Activated naive CD4-positive, alpha-beta T cell treated with anti-CD3 and anti-CD28 coated beads, Interleukin-2, amount 50 U/mL, for 72 hours (primary cell): ENCODE data around the gene FBXO11. TPM values are rescaled to one million over a fixed set of nuclear protein-coding genes. Genes with fewer than 3 reads are reported as not detected.
"Not testable (repeated sequence)": the region's sequence is repeated elsewhere in the genome, so short reads cannot be mapped to it uniquely, and the experiment has no call there.

ENCODE experiments used
- ATAC-seq, 2 donors: fragments of 150-1000 bp; cut with Tn5 transposase; 2 replicates each; pipeline ENCODE4 v1.10.0; 2021; ENCODE audit warnings: mild to moderate bottlenecking in 2 of 2, moderate library complexity in 2 of 2
- DNase-seq, 2 donors: peaks; one replicate each; pipeline ENCODE4 v3.0.0; 2021 to 2022; ENCODE audit warnings: low spot score in 2 of 2
- H3K27ac Mint-ChIP-seq, 2 donors: one replicate each; pipeline ENCODE4 v1.8.0; 2022; ENCODE audit warnings: mild to moderate bottlenecking in 2 of 2, mixed read lengths in 2 of 2
- H3K36me3 Mint-ChIP-seq, 2 donors: one replicate each; pipeline ENCODE4 v1.8.0; 2022; ENCODE audit warnings: mixed read lengths in 2 of 2
- H3K9me3 Mint-ChIP-seq, 2 donors: one replicate each; pipeline ENCODE4 v1.8.0; 2022; ENCODE audit warnings: mixed read lengths in 2 of 2
- total RNA-seq, 2 donors: library from RNA; stranded (reverse); gene quantifications; one replicate each; pipeline ENCODE4 v1.2.3, GENCODE V29; 2022

The FBXO11 gene
- total RNA-seq, 2 donors from 2014 or later = 42.2 to 54.2 TPM

DNA sequence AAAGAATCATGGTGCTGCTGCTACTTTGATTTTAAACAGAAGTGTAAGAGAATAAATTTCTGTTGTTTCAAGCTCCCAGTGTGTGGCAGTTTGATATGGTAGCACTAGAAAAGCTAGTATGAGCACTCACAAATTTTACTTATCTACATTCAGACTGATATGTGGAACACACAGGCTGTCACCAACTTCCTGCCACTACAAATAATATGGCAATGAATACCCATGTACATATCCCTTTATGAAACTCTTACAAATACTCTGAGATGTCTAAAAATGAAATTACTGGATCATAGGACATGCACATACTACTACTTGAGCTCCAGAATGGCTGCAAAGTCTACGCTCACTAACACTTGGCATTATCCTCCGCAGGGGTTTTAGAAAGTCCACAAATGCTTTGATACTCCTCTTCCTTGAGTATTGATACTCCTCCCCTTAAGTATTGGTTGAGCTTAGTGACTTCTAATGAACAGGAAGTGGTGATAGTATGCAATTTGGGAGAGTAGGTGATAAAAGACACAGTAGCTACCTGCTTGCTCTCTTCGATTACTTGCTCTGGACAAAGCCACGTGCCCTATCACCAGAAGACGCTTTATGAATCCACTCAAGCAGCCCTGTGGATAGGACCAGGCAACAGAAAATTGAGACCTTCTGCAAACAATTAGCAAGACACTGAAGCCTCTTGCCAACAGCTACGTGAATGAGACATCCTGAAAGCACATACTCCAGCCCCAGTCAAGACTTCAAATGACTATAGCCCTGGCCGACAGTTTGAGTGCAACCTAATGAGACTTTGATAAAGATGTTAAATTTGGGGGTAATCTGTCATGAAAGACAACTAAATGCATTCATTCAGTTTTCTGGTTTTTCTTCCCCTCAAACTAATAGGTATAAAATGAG is 35.4 kb downstream of the FBXO11 start:
- Mint-ChIP-seq H3K27ac (no peak overlapping the region), H3K9me3 (no peaks in the 10 kb centered on the region), H3K36me3 (peaks cover 0 to 31% of the 10 kb centered on the region in 2 donors)
- no peak for DNase-seq
- peak; percentile 59 to 83 for ATAC-seq

DNA sequence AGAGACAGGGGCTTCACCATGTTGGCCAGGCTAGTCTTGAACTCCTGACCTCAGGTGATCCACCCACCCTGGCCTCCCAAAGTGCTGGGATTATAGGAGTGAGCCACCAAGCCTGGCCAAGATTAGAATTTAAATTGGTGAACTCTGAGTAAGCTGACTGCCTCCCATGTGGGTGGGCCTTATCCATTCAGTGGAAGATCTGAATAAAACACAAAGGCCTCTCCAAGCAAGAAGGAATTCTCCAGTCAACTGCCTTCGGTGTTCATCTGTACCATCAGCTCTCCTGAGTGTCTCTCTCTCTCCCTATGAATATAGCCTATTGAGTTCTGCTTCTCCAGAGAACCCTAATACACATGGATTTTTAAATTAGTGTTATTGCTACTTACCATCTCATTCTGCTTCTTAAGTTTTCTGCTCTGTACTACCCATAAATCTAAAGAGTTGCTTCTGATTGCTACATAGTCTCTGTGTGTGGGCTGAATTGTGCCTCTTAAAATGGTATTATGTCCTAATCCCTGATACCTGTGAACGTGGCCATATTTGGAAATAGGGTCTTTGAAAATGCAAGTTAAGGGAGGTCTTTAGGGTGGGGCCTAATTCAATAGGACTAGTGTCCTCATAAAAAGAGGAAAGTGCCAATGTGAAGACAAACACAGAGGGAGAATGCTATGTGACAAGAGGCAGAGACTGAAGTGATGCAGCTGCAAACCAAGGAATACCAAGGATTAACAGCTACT is 36.3 kb downstream of the FBXO11 start:
- no peak for ATAC-seq
- peaks cover 0 to 31% of the 10 kb centered on the region in 2 donors for H3K36me3 Mint-ChIP-seq

DNA sequence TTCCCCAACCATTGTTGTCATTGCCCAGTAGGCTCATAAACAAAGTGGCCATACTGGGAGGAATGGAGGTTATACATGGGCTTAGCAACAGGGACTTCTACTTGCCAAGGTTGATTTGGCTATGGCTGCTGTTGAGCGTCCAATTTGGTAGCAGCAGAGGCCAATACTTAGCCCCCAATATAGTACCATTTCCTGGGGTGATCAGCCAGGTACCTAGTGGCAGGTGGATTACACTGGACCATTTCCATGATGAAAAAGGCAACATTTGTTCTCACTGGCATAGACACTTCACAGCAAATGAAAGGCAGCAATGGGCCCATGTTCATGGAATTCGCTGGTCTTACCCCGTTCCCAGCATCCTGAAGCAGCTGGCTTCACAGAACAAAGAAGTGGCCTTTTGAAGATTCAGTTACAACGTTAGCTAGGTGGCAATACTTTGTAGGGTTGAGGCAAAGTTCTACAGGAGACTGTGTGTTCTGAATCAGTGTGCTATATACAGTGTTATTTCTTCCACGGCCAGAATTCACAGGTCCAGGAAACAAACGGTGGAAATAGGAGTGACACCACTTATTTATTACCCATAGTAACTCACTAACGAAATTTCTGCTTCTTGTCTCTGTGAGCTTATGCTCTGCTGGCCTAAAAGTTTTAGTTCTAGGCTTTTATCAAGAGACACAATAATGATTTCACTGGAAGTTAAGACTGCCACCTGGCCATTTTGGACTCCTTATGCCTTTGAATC is 37.5 kb downstream of the FBXO11 start:
- ATAC-seq (no peak), DNase-seq (no peak)
- H3K9me3 Mint-ChIP-seq = no peaks in the 10 kb centered on the region
- no peak overlapping the region for H3K27ac Mint-ChIP-seq
- peaks cover 0 to 31% of the 10 kb centered on the region in 2 donors for H3K36me3 Mint-ChIP-seq

More for the DNA sequence above, 36.3 kb downstream of the FBXO11 start:
- no peak for DNase-seq
- H3K27ac Mint-ChIP-seq = peak overlapping the region in 1 of 2 donors; percentile 37
- no peaks in the 10 kb centered on the region for H3K9me3 Mint-ChIP-seq

DNA sequence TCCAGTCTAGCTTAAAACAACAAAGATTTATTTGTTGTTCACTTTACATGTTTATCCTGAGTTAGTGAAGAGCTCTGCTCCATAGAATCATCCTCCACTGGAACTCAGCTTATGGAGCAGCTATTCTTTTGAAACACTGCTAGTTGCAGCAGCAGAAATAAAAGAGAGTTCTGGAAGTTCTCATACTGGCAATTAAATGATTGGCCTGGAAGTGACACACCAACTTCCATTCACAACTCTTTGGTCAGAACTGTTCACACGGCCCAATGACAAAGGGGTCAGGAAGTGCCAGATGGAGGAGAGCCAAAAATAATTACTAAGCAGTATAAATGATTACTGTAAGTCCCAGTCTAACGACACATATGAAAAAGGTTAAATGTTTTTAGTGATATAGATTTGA is 39.1 kb downstream of the FBXO11 start:
- ATAC-seq (peak in 1 of 2 donors; percentile 50), DNase-seq (no peak)
- Mint-ChIP-seq H3K9me3 (no peaks in the 10 kb centered on the region), H3K36me3 (peaks cover 0 to 31% of the 10 kb centered on the region in 2 donors), H3K27ac (peak overlapping the region in 1 of 2 donors; percentile 11)

DNA sequence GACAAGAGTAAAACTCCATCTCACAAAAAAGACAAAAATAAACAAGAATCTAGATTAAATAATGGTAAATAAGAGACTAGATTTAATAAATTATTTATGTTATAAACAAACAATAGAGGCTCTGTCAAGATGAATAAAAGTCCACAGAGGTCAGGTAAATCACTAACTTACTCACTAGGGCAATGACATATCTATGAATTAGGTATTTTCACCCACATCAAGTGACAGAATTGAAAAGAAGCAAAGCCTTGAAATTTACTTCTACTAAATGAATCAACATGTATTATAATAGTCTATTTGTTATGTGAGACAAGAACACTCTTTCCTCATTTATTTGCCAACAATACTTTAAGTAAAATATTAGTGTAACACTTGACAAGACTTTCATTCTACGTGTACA is 41.7 kb downstream of the FBXO11 start:
- H3K36me3 Mint-ChIP-seq = peaks cover 0 to 18% of the 10 kb centered on the region in 2 donors
- H3K9me3 Mint-ChIP-seq = no peaks in the 10 kb centered on the region
- H3K27ac Mint-ChIP-seq = no peak overlapping the region
- ATAC-seq (peak in 1 of 2 donors; percentile 22), DNase-seq (no peak)

DNA sequence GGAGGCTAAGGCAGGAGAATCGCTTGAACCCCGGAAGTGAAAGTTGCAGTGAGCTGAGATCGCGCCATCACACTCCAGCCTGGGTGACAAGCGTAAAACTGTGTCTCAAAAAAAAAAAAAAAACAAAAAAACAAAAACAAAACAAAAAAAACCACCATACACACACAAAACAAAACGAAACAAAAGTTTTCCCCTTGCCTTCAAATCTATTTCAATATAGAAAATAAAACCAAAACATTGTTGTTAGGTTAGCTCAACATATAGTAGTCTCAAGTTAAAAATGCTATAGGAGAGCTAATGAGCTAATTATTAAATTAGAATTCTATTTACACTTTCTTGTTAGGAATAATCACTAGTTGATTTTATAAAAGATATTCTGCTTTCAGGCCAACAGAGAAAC is 43.3 kb downstream of the FBXO11 start:
- H3K27ac Mint-ChIP-seq = no peak overlapping the region
- DNase-seq (no peak), ATAC-seq (no peak)
- no peaks in the 10 kb centered on the region for H3K9me3 Mint-ChIP-seq
- peaks cover 0 to 7% of the 10 kb centered on the region in 2 donors for H3K36me3 Mint-ChIP-seq

DNA sequence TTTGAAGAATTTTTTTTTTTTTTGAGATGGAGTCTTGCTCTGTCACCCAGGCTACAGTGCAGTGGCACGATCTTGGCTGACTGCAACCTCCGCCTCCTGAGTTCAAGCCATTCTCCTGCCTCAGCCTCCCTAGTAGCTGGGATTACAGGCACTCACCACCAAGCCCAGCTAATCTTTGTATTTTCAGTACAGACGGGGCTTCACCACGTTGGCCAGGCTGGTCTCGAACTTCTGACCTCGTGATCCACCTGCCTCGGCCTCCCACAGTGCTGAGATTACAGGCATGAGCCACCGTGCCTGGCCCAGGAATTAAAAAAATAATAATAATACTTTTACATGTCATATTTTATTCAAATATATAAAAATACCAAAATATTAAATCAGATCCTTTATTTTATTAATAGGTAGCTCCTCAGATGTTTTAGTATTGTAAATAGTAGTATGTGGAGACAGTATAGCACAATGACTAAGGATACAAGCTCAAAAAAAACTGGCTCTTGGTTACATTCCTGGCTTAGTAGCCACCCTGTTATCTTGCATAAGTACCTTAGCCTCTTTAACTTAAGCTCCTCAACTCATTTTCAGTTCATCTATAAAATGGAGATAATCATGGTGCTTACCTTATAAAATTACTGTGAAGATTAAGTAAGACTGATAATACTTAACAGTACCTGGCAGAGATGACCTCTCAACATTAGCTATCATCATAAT is 53.1 kb downstream of the FBXO11 start:
- ATAC-seq, DNase-seq: not testable (repeated sequence)

DNA sequence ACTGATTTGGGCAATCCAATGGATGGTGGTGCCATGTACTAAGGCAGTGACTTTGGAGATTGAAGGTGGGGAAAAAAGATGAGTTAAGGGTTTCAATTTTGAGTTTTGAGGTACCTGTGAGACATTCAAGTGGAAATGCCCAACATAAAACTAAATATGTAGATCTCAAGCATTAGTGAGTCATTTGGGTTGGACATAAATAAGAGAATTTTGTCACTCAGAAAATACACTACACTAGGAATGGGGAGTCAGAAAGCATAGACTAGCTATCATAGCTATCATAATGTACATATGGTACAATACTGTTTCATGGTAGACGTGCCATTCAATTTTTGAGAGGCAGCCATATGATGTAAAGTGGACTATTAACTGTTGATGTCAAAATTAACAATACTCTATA is 56.1 kb downstream of the FBXO11 start:
- peaks cover 0 to 7% of the 10 kb centered on the region in 2 donors for H3K36me3 Mint-ChIP-seq
- DNase-seq (no peak), ATAC-seq (no peak)
- H3K9me3 Mint-ChIP-seq = no peaks in the 10 kb centered on the region
- H3K27ac Mint-ChIP-seq = no peak overlapping the region

More for the DNA sequence above, 53.1 kb downstream of the FBXO11 start:
- H3K9me3 Mint-ChIP-seq, H3K27ac Mint-ChIP-seq, H3K36me3 Mint-ChIP-seq: not testable (repeated sequence)

DNA sequence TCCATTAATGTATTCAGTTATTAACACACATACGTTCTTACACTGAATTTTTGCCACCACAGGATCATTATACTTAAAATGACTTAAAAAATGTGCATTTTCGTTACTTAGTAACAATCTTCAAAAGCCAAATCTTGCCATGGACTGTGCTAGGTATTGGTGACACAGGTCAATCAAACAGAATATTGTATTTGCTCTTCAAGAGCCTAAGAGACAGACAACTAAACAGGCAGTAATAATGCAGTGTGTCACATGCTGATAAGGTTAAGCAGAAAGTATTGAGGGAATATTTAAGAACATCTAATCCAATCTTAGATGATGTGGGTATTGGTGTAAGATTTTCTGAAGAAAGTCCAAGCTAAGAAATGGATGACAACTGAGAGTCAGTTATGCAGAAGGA is 56.9 kb downstream of the FBXO11 start:
- ATAC-seq (no peak), DNase-seq (no peak)
- no peak overlapping the region for H3K27ac Mint-ChIP-seq
- H3K36me3 Mint-ChIP-seq = peaks cover 0 to 7% of the 10 kb centered on the region in 2 donors
- H3K9me3 Mint-ChIP-seq = no peaks in the 10 kb centered on the region

DNA sequence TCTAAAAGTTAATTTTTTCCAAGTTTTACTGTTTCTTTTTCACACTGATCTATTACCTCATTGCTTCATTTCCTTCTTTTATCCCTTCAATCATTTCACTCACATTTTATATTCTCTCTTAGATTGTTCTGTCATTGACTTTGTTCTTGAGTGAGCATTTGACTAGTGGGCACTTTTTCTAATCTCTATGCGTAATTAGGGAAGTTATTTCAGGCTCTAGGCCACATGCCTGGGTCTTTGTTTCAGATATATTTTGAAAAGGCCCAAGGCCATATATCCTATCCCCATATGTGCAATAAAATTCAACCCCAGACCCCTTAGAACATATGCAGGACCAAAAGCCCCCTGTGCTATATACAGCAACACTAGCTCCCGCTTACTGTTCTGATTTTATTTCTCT is 62.1 kb downstream of the FBXO11 start:
- Mint-ChIP-seq H3K9me3 (no peaks in the 10 kb centered on the region), H3K27ac (peak overlapping the region in 1 of 2 donors; percentile 52), H3K36me3 (no peaks in the 10 kb centered on the region)
- DNase-seq (no peak), ATAC-seq (no peak)

DNA sequence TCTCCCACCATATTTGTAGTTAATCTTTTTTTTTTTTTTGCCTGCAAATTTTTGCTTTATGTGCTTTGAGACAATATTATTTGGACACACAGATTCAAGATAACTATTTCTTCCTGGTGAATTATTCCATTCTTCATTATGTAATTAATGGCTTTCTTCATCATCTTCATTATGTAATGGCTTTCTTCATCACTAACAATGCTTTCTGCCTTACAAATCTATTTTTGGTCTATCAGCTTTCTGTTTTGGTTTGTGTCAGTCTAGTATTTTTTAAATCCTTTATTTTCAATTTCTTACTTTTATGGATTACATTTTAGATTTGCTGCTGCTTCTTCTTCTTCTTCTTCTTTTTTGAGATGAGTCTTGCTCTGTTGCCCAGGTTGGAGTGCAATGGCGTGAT is 62.9 kb downstream of the FBXO11 start:
- Mint-ChIP-seq H3K9me3 (no peaks in the 10 kb centered on the region), H3K36me3 (peaks cover 0 to 7% of the 10 kb centered on the region in 2 donors), H3K27ac (peak overlapping the region in 1 of 2 donors; percentile 52)
- ATAC-seq (no peak), DNase-seq (no peak)

DNA sequence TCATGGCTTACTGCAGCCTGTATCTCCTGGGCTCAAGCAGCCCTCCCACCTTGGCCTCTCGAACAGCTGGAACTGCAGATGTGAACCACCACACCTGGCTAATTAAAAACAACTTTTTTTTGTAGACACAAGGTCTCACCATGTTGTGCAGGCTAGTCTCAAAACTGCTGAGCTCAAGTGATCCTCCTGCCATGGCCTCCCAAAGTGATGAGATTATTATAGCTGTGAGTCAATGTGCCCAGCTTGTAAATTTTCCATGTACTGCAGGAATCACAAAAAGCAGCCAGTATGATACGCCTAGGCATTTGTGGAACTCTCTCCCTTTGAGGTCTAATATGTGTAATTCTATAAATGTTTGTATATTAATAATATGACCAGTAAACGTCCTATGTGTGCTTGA is 63.5 kb downstream of the FBXO11 start:
- Mint-ChIP-seq H3K9me3 (no peaks in the 10 kb centered on the region), H3K27ac (no peak overlapping the region), H3K36me3 (peaks cover 0 to 7% of the 10 kb centered on the region in 2 donors)
- DNase-seq (no peak), ATAC-seq (no peak)

DNA sequence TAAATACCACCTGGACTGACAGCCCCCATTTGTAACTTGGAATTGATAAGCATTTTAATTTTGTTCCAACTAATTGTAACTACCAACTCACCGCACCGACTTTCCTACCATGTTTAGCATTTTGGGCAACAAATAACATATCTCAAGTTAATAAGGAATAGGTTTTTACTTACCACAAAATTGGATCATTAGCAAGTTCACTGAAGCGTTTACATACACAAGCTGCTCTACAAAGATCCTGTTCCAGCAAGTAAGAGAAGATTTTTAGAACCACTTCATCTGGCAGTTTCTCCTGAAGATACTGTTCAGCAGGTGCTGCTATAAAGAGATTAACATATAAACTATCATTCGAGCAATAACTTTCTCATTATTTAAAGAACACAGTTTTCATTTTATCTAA is 67.6 kb downstream of the FBXO11 start:
- peaks cover 0 to 21% of the 10 kb centered on the region in 2 donors for H3K36me3 Mint-ChIP-seq
- DNase-seq = no peak
- H3K9me3 Mint-ChIP-seq = no peaks in the 10 kb centered on the region
- H3K27ac Mint-ChIP-seq = no peak overlapping the region
- no peak for ATAC-seq

DNA sequence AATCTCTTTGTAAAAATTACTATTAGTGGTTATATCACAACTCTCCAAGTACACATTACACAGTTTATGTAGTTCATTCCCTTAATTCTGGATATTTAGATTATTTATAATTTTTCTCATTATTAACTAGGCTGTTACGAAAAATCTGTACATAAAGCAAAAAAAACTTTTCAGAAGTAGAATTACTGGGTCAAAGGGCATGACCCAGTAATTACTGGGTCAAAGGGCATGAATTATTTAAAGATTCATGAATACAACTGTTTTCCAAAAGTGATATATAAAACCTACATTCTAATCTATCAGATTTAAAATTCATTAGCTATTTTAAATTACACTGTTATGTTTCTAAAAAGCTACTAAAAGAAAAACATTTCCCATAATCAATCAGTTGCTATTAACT is 68.0 kb downstream of the FBXO11 start:
- Mint-ChIP-seq H3K36me3 (peaks cover 0 to 21% of the 10 kb centered on the region in 2 donors), H3K9me3 (no peaks in the 10 kb centered on the region), H3K27ac (no peak overlapping the region)

DNA sequence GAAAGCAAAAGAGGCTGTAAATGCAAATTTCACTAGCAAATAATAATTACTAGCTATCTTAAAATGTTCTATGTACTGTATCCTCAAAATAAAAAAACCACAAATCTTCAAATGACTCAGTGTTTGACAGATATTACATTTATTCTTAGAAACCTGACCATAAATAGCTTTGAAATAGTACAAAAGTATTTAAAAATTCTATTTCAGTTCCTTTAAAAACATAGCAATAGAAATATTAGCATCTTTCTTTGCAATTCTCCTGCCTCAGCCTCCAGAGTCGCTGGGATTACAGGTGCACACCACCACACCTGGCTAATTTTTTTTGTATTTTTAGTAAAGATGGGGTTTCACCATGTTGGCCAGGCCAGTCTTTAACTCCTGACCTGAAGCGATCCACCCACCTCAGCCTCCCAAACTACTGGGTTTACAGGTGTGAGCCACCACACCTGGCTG is 72.8 kb downstream of the FBXO11 start:
- DNase-seq (no peak), ATAC-seq (no peak)
- H3K36me3 Mint-ChIP-seq = peaks cover 0 to 21% of the 10 kb centered on the region in 2 donors

More for the DNA sequence above, 68.0 kb downstream of the FBXO11 start:
- no peak for DNase-seq
- no peak for ATAC-seq

DNA sequence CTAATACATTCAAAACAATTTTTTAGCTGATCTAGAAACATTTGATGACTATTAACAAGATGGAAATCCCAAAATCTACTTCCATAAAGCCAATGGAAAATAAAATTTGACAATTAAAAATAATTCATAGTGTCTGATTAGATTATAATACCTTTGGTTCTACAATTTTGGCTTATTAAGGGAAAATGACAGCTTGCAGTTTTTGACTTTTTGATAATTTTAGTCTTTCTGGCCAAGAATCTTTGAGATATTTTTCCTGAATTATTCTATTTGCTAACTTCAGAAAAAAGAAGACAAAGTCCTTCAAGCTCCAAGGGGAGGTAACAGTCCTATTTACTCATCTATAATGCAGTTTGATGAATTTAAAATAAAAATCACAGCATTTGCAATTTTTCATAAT is 83.8 kb downstream of the FBXO11 start:
- Mint-ChIP-seq H3K9me3 (no peaks in the 10 kb centered on the region), H3K27ac (no peak overlapping the region), H3K36me3 (peaks cover 0 to 13% of the 10 kb centered on the region in 2 donors)
- ATAC-seq (no peak), DNase-seq (no peak)

More for the DNA sequence above, 72.8 kb downstream of the FBXO11 start:
- H3K9me3 Mint-ChIP-seq = no peaks in the 10 kb centered on the region
- no peak overlapping the region for H3K27ac Mint-ChIP-seq
